Measurements from ENCODE around the gene C20orf96. TPM values are rescaled to one million over a fixed set of nuclear protein-coding genes. Genes with fewer than 3 reads are reported as not detected.

Gene C20orf96, protein sequence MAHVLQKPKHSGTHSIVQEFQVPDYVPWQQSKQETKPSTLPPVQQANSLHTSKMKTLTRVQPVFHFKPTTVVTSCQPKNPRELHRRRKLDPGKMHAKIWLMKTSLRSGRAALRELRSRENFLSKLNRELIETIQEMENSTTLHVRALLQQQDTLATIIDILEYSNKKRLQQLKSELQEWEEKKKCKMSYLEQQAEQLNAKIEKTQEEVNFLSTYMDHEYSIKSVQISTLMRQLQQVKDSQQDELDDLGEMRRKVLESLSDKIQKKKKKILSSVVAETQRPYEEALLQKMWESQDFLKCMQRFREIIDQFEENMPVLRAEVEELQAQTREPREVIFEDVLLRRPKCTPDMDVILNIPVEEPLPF
- total RNA-seq, result 1 to 10 TPM; 1.5 to 3.1 (median 2.8) TPM

DNA sequence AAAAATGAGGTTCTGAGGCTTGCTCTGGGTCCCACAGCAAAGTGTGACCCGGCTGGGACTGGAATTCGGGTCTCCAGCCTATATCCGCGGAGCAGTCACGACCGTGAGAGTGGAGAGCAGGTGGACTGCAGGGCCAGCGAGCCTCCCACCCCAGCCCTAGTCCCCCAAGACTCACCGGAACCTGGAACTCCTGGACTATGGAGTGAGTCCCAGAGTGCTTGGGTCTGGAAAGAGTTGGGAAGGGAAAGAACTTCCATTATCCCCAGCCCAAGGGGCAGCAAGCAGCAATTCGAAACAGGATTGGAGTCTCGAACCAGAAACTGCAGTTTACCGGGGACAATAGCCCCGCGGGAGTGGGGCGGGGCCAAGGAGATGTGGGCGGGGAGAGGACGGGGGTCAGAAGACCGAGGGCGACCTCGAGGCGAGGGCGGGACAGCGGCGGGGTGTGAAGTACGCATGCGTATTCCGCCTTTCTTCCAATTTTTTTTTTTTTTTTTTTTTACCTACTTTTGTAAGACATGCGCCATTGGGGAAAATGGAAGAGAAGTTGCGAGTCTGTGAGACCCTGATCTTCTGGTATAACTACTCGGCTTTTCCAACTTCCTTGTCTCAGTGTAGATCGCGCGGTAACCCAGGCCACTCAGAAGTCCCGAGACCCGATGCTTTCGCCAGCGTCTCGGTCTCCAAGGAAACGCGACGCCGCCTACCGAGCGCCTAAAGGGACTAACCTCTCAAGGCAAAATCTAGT is at the start of gene C20orf96:
TSS of gene C20orf96 (minus strand) at position 667 of the 748 bp plus-strand sequence. CDS start at position 527, 140 bp downstream.
- TF ChIP-seq, protein P1, sequence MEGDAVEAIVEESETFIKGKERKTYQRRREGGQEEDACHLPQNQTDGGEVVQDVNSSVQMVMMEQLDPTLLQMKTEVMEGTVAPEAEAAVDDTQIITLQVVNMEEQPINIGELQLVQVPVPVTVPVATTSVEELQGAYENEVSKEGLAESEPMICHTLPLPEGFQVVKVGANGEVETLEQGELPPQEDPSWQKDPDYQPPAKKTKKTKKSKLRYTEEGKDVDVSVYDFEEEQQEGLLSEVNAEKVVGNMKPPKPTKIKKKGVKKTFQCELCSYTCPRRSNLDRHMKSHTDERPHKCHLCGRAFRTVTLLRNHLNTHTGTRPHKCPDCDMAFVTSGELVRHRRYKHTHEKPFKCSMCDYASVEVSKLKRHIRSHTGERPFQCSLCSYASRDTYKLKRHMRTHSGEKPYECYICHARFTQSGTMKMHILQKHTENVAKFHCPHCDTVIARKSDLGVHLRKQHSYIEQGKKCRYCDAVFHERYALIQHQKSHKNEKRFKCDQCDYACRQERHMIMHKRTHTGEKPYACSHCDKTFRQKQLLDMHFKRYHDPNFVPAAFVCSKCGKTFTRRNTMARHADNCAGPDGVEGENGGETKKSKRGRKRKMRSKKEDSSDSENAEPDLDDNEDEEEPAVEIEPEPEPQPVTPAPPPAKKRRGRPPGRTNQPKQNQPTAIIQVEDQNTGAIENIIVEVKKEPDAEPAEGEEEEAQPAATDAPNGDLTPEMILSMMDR (IDR thresholded peaks at IDR 0.05; ENCODE audit: low read depth), result no peak

GRCh38 chr20:334578-334977 is 44.0 kb upstream of the C20orf96 start:
- TF ChIP-seq, protein P1 (IDR thresholded peaks at IDR 0.05; ENCODE audit: low read depth), result no peak

GRCh38 chr20:330233-331149 is 39.9 kb upstream of the C20orf96 start:
- TF ChIP-seq, protein P1 (IDR thresholded peaks at IDR 0.05; ENCODE audit: low read depth), result no peak

GRCh38 chr20:329851-330232 is 39.3 kb upstream of the C20orf96 start:
- TF ChIP-seq, protein P1 (IDR thresholded peaks at IDR 0.05; ENCODE audit: low read depth), result no peak

DNA sequence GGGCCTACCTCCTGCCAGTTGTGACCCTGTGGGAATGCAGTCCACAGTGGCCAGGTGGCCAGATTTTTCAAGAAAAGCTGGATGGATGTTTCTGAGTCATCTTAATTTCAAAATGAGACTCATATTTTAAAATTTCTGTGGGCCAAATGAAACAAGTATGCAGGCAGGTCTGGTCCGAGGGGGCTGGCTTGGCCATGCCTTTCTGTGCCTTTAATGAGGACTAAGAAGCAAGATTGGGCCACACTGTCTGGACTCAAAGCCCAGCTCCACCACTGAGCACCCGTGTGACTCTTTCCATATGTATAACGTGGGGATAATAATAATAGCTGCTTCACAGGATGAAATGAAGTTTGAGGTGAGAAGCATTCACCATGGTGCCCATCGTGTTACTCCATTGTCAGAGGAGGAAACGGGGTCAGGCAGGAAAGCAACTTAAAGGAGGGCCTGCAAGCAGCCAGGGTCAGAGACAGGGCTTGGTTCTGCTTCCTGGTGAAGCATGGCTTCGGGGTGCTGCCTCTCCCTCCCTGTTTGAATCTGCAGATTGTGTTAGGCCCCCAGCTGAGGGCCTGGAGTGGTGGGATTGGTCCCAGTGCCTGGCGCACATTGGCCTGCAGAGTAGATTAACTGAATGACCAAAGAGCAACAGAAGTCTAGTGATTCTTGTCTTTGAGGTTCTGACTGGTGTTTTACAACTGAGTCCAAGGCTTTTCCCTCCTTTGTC is 38.6 kb upstream of the C20orf96 start:
- TF ChIP-seq, protein P1 (IDR thresholded peaks at IDR 0.05; ENCODE audit: low read depth), result no peak

GRCh38 chr20:328027-328974 is 37.8 kb upstream of the C20orf96 start:
- TF ChIP-seq, protein P1 (IDR thresholded peaks at IDR 0.05; ENCODE audit: low read depth), result no peak

Measured in subcutaneous adipose tissue (tissue), 4 donors.